ENCODE measurements around the gene CRACDL.

GRCh38 chr2:98870516-98871158 lies 65.4 kb downstream of the CRACDL start:
- no peak for TF ChIP-seq POLR2A (IDR thresholded peaks at IDR 0.05)
- TF ChIP-seq CTCF (IDR thresholded peaks at IDR 0.05) = no peak

Measured in adrenal gland (tissue), 5 donors.